GM19372 (cell line): ENCODE data around the gene FOSL2.
"Not testable (repeated sequence)": the region's sequence is repeated elsewhere in the genome, so short reads cannot be mapped to it uniquely, and the experiment has no call there.

Source experiments
- ATAC-seq: cut with Tn5 transposase; IDR thresholded peaks from one replicate; pipeline ENCODE4 v1.9.1; 2021; ENCODE audit warnings: mild to moderate bottlenecking, low read depth, moderate library complexity; ENCODE audit not compliant: unreplicated experiment

Gene FOSL2

DNA sequence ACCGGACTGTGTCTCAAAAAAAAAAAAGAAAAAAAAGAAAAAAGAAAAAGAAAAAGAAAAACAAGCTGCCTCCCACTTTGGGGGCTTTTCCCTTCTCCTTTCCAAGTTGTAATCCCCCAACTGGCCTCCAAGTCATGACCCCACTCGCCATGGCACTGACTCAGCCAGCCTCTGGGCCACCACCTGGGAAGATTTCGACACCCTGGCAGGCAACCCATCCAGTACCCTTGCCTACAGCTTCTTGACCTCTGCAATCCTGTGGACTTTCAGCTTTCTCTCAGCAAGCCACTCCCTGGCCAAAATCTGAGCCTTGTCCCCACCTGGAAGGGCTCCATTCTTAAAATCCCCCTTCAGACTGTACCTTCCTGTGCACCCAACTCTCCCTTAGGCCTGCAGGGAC, 22.3 kb upstream of the FOSL2 start:
- no peak for ATAC-seq

DNA sequence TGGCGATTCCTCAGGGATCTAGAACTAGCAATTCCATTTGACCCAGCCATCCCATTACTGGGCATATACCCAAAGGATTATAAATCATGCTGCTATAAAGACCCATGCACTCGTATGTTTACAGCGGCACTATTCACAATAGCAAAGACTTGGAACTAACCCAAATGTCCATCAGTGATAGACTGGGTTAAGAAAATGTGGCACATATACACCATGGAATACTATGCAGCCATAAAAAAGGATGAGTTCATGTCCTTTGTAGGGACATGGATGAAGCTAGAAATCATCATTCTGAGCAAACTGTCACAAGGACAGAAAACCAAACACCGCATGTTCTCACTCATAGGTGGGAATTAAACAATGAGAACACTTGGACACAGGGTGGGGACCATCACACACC, 20.9 kb upstream of the FOSL2 start:
- not testable (repeated sequence) for ATAC-seq

DNA sequence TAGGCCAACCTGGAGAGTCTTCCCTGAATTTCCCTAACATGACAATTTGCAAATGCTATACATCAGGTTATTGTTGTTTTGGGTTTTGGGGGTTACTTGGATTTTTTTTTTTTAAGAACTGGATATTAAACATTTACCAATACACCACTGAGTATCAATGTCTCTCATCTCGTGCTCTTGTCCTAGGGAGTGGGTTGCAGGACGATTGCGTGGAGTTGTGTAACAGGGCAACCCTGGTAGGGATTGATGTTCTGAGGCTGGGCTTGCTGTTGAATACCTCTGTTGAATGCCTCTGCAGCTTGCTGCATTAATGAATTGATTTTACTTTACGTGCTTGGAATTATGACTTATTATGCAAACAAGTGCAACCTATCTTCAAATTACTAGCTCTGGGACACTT, 18.8 kb upstream of the FOSL2 start:
- no peak for ATAC-seq

DNA sequence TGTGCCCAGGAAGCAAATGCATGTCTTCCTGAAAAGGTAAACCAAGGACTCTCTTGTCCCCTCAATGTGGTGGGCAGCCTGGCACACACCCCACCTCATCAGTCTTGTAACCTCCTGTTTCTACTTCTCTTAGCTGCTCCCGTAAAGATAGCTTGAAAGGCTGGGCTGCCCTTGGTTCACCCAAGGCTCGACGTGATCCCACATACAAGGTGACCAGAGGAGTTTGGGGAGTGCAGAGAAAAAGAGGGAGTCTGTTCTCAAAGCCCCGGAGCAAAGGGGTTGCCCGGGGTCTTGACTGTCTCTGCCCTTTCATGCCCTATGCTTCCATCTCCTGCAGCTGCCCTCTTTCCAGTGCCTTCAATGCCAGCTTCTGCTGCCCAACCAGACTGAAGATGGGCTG, 18.3 kb upstream of the FOSL2 start:
- ATAC-seq, result no peak

DNA sequence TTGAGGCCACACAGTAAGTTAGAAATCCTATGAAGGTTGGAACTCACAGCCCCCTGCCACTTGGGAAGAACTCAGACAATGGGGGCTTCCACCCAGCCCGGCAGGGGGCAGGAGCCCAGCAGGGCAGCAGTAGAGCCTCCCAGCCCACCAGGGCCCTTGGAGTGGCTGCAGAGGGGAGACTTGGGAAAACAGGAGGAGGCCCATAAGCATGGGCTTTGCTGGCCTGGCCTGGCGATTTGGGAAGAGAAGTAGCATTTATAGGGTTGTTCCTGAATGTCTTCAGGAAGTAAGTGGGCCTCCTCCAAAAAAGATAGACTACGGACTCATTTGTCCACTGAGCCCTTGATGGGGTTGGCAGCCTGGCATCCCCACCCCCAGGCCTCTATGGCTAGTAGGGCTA, 17.4 kb upstream of the FOSL2 start:
- ATAC-seq, result no peak

DNA sequence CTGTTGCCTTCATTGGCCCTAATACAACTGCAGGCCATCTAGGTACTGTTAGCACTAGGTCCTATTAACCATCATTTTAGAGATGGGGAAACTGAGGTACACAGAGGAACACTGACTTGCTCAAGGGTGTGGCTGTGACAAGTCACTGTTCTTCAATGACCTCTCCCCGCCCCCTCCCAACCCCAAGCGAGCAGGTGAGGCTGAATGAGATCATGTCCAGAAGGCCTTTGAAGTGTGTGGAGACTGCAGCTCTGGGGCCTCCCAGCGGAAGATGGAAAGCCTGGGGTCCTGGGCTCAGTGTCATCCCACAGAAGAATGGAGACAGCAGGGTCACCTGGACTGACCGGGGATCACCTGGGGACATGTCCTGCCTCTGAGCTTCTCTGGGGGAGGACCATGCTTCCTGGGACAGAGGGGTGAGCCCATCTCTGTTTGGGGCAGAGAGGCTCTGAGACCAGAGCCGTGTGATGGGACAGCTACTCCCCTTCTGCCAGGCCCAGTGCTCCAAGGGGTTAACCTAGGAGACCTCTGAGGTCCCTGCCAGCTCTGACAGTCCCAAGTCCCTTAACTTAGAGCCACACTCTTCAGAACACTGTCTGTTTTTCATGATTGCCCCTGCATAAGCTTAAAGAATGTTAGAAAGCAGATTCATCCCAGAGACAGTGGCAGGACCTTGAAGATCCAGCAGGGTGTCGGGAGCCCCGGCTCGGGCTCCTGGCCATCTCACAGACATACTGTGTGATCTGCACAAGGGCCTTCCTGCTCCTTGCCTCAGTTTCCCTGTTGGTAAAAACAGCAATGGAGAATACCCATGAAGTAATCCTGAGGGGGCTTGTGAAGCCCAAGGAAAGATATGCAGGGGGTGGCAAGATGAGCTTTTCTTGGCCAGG, 16.7 kb upstream of the FOSL2 start:
- no peak for ATAC-seq

DNA sequence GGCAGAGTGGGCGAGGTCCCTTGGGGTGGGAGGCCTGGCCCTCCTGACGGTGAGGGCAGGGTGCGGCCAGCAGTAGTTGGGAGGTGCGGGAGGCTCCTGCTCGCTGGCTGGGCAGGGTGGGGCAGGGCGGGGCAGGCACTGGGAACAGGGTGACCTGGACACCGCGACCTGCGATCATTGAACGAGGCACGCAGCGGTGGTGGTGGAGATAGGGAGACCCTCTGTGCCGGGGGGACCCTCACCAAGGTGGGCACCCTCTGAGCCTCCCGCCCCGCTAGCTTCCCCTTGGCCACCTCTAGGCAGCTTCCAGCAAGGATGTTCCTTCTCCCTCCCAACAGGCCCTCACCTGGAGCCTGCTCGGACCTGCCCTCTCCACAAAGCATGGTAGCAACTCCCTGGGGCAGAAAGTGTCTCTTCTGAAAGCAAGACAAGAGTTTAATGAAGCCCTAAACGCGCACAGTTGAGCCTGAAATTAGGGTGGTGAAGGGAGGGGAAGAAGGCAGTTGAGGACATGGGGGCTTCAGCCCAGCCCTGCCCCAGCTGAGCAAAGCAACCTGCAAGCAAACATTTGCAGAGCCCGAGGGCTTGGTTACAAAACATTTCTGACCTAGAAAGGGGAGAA, 15.4 kb upstream of the FOSL2 start:
- ATAC-seq, result no peak

DNA sequence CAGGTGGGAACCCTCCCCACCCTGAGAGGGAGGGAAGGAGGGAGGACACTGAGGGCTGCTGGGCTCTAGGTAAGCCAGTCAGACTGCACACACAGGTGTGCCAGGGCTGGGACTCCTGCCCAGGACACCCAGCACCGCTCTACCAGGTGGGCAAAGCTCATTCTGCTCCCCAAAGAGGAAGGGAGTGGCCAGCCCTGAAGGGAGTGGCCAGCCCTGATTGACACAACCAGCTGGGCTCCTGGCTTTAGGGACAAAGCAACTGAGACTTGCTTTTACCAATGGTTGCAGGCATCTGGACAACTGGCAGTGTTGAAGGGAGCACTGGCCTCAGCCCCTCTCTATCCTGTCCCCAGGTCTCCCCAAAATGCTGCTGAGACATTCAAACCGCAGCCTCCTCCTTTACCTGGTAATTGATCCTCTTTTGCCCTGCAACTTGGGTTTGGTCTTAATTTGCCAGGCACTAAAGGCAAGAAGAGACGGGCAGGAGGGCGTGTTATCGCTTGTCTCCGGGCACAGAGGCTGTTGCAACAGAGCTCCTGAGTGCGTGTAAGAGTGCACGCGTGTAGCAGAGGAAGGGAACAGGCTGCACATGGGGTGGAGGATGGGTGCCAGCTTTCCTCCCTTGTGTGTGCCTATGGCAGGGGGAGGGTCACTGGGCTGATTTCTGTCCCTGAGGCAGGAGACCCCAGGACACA, 14.5 kb upstream of the FOSL2 start:
- no peak for ATAC-seq

DNA sequence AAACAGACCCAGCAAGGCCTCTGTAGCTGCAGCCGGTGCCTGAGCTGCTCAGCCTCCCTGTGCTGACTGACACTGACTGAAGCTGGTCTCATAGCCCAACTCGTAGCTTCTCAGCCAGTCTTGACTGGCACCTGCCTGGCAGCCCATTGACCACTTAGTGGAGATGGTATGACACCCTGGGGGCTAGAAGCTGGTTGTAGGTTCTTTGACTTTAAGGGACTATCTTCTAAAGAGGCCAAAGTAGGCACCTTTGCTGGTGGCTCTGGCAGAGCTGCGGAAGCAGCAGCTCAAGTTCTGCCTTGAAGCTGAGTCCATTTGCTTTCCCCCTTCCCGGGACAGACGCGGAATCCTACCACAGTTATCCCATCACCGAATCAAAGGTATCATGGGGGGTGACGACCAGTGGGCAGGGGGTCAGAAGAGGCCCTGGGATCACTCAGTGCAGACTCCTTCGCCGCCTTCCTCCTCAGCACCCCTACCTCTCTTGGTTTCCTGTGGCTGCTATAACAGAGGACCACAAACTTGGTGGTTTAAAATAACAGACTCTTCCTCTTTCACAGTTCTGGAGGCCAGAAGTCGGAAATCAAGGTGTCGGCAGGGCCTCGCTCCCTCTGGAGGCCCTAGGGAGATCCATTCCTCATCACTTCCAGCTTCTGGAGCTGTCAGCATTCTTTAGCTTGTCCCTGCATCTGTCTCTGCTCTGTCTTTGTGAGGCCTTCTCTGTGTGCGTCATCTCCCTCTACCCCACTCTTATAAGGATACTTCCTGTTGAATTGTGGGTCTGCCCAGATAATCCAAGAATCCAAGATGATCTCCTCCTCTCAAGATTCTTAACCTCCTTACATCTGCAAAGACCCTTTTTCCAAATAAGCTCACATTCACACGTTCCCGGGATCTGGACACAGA, 13.7 kb upstream of the FOSL2 start:
- ATAC-seq, result no peak

DNA sequence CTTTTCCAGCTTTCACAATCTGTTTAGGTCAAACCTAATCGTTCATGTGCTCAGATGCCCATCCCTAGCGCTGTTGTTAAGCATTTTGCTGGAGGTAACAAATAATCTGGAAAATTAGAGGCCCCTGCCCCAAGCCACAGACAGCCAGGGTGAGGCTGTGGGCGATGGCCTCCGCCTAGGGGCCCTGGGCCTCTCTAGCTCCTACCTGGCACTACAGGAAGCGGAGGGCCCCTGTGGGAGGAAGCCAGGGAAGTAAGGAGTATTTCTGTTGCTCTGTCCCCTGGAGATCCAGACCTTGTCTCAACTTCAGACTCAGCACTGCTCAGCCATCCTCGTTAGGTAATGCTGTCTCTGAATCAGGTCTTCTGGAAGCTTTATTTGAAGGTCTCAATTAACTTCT, 12.4 kb upstream of the FOSL2 start:
- no peak for ATAC-seq

DNA sequence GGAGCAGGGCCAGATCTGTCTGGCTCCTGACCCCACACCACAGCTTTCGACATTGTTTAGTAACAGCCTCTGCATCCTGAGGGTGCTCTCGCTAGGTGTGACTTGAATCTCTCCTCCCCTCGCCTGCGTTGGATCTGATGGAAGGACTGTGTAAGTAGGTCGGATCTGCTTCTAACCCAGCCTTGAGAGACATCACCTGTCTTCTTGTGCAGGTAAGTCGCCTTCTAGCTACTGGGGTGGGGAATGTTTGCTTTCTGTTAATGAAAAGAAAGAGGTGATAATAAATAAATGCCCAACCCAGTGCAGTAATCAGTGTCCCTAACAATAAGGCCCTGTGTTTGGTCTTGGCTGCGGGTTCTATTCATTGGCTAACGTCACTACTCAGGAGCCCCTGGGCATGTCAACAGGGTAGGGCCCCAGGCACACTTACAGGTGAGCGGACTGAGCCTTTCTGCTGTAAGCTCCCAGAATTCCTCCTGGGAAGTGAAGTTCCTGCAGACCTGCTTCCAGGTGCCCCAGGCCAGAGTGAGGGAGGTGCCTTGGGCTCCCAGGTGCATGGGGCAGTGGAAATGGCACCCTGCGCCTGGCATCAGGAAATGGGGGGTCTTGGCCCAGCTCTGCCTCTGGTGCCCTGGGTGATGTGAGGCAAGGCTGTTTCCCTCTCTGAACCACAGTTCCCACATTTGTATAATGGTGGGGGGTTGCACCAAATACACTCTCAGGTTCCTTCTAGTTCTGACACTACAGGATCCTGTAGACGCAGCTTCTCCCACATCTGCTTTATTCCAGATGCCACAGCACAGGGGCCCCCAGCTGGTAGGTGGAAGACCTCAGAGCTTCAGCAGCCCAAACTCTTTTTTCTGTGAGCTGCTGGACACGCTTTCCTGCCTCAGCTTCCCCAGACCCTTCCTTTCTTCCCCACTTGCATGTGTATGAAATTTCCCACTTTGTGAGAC, 11.2 kb upstream of the FOSL2 start:
- no peak for ATAC-seq

DNA sequence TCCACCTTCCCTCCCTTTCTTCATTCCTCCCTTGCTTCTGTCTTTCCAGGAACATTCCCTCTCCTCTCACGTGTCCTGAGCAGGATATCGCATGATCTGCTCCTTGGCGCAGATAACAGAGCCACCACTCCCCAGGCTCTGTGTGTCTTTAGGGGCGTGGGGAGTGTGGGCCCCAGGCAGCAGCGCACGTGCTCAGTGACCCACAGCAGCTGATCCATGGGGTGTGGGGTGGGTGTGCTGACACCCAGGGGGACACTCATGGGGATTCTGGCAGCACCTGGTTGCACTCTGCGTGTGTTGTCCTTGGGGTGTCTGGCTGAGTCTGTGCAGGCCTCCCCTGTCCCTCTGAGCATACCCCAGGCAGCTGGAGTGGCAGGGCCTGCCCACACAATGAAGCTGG, 9.9 kb upstream of the FOSL2 start:
- ATAC-seq, result no peak

DNA sequence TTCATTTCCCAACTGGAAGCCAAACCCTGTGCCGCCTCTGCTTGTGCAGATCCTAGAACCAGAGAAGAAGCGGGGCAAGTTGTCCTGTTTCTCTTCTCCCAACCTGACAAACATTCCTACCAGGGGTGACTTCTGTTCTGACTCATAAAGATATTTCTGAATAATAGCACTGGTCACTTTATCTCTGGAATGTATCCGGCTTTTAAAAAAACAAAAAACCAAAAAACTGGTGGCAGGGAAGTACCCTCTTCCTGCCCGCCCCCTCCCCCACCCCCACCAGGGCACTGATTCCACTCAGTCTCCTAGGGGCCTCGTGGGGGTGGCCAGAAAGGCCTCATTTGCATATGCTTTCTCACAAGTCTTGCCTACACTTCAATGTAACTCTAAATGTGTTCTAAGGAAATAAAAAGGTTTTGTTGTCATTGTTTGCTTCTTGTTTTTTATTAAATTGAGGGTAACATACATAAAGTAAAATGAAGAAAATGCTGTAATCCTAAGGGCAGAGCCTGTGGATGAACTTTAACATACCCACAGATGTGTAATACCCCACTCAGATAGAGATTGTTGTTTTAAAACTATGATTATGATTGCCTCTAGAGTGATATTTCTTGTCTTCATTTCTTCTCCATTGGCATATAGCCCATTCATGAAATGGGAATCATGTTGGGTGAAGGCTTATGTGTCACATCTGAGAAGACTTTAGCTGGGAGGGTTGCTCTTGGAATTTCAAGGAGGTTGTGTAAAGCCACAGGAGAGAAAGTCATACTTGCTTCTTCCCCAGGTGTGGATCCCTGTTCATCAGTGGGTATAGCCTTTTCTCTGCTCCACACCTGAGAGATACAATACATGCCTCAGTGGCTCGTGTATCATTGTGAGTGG, 5.3 kb upstream of the FOSL2 start:
- no peak for ATAC-seq

DNA sequence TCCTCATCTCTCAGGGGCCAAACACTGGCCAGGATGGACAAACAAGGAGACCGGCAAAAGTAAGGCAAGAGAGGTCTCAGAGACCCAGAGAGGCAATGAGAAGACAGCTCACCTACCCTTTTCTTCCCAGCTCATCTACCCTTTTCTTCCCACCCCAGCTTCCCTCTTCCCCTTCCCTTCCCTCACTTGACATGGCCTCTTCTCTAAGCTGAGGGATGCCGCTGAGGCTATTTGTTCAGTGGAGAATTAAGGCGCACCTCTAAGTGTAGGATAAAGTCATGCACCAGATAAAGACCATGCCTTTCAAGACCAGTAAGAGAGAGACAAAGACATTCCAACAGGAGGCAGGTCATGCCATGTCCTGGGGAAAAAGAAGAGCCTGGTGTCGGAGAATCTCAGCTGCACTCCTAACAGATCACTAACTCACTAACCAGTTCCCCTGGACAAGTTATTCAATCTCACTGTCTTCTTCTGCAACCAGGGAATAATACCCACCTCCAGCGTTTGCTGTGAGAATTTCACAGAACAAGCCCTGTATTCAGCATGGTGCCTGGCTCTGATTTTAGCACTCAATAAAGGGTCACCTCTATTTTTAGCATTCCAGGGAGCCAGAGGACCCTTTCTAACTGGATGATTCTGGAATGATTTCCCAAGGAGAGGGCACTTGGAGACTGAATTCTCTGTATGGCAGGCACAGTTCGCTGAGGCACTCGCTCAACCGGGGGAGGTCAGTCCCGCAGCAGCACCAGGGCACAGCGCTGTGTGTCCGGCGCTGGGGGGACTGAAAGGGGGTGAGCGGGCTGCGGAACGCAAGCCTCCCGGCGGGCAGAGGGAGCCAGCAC, 3.0 kb upstream of the FOSL2 start:
- no peak for ATAC-seq

DNA sequence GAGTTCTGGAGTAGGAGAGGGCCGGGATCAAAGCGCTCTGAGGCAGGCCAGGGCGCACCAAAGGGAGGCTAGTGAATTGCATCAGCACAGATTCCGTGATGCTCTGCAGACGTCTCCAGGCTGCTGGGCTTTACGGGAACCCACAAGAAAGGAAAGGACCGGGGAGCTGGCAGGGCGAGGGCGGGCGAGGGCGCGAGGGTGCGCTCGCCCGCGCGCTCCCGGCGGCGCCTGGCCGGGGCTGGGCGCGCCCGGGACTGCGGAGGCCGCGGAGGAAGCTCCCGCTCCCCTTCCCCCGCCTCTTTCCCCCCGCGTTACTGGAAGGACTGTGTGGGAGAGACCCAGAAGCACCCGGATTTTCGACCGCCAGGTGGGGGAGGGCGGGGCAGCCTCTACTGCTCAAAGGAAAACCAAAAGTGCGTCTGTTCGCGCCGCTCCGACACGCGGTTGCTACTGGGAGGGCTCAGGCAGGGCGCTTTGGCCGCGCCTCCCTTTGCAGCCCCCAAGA, 2.4 kb upstream of the FOSL2 start:
- no peak for ATAC-seq

DNA sequence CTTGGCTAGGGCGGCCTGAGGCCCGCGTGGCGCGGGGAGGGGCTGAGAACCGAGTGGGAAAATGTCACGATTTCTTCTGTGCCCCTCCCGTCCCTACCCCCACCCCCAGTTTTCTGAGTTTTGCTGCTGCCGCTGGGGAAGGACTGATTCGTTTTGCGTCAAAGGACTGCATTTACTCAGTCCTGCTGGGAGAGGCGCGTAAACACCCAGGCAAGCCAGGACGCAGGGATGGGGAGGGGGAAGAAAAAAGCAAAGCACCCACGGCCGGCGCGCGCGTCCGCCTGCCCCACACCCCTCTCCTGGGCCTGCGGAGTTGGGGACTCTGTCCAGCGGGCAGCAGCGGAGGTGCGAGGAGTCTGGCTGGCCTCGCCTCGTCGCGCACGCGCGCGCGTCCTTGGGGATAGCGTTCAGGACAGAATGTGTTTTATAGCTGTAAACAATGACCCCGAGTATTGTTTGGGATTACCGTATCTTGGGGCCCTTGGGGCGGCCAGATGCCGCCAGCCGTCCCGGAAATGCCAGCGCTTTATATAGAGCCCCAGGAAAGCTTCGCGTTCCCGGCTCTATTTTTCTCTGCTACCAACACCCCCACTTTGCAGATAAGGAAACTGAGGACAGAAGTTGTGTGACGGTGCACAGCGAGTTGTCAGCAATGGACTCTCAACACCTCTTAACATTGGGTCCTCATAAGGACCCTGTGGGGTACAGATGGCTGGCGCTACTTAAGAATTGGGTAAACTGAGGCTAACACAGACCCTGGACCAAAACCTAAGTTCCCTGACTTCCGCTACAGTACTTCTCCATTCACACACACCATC, 1.7 kb upstream of the FOSL2 start:
- ATAC-seq, result no peak
